Upper lobe of left lung (tissue), 4 donors: ENCODE results near the gene OR2D3.

ENCODE experiments used
- EP300 ChIP-seq, 4 donors: sonication (generic); formaldehyde crosslinking; IDR thresholded peaks; one replicate each; pipeline ENCODE4 v1.5.1; 2017; ENCODE audit warnings: antibody characterized with exemption in 4 of 4, control low read depth in 2 of 4
- POLR2AphosphoS5 ChIP-seq, 2 donors: sonication (generic); formaldehyde crosslinking; IDR thresholded peaks; one replicate each; pipeline ENCODE4 v1.5.1; 2017; ENCODE audit warnings: antibody characterized with exemption in 2 of 2
- TF ChIP-seq, protein P1 (sequence below), 6 experiments: fragments of 450-650 bp in 4 of 6; fragments of 200-600 bp in 2 of 6; sonication (generic) in 2 of 6; IDR thresholded peaks; one replicate each; pipeline ENCODE4 v1.5.1; 2016 to 2019; ENCODE audit warnings: antibody characterized with exemption in 6 of 6

DNA sequence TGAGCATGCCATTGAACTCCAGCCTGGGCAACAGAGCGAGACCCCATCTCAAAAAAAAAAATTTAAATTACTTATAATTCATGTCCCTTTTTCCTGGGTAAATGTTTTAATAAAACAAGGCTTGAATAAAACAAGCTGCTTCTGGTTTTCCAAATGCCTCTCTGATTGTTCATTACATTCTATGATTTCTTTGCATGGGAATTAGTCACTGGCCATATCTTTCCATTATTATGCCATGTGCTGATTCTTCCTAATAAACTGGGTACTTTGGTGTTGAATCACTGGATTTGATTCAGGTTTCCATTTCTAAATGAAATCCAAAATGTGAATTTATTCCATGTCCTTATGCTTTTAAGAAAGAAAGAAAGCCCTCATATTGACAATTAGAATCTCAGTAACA lies 48.0 kb downstream of the OR2D3 start:
- TF ChIP-seq, protein P1, sequence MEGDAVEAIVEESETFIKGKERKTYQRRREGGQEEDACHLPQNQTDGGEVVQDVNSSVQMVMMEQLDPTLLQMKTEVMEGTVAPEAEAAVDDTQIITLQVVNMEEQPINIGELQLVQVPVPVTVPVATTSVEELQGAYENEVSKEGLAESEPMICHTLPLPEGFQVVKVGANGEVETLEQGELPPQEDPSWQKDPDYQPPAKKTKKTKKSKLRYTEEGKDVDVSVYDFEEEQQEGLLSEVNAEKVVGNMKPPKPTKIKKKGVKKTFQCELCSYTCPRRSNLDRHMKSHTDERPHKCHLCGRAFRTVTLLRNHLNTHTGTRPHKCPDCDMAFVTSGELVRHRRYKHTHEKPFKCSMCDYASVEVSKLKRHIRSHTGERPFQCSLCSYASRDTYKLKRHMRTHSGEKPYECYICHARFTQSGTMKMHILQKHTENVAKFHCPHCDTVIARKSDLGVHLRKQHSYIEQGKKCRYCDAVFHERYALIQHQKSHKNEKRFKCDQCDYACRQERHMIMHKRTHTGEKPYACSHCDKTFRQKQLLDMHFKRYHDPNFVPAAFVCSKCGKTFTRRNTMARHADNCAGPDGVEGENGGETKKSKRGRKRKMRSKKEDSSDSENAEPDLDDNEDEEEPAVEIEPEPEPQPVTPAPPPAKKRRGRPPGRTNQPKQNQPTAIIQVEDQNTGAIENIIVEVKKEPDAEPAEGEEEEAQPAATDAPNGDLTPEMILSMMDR (IDR thresholded peaks at IDR 0.05) = no peak
- TF ChIP-seq EP300 (IDR thresholded peaks at IDR 0.05) (no peak), POLR2AphosphoS5 (IDR thresholded peaks at IDR 0.05) (no peak)
